Hepatocyte (in vitro differentiated cells): Measurements from ENCODE around the gene HOXB3. TPM values are rescaled to one million over a fixed set of nuclear protein-coding genes. Genes with fewer than 3 reads are reported as not detected.

Source experiments
- DNase-seq: peaks from one replicate; pipeline ENCODE4 v3.0.0-alpha.2; 2016; ENCODE audit warnings: low spot score
- H2AFZ ChIP-seq: fragments of 200-600 bp; sonication (generic); 2 replicates; pipeline ENCODE4 v1.6.0; 2016; ENCODE audit warnings: antibody characterized with exemption, mild to moderate bottlenecking
- H3K27ac ChIP-seq: fragments of 200-600 bp; sonication (generic); 2 replicates; pipeline ENCODE4 v1.5.1; 2016; ENCODE audit warnings: mild to moderate bottlenecking
- H3K27me3 ChIP-seq: fragments of 200-600 bp; sonication (generic); 2 replicates; pipeline ENCODE4 v1.6.1; 2016
- H3K36me3 ChIP-seq: fragments of 200-600 bp; sonication (generic); replicated peaks from 2 replicates; pipeline ENCODE4 v1.5.1; 2016; ENCODE audit warnings: low read depth; ENCODE audit not compliant: insufficient read depth
- H3K4me1 ChIP-seq: fragments of 200-600 bp; sonication (generic); 2 replicates; pipeline ENCODE4 v1.5.1; 2016; ENCODE audit warnings: mild to moderate bottlenecking, moderate library complexity; ENCODE audit not compliant: insufficient read depth
- H3K4me2 ChIP-seq: fragments of 200-600 bp; sonication (generic); 2 replicates; pipeline ENCODE4 v1.6.0; 2016
- H3K4me3 ChIP-seq: fragments of 200-600 bp; sonication (generic); 2 replicates; pipeline ENCODE4 v1.5.1; 2016; ENCODE audit warnings: mild to moderate bottlenecking
- H3K79me2 ChIP-seq: fragments of 200-600 bp; sonication (generic); 2 replicates; pipeline ENCODE4 v1.6.0; 2017; ENCODE audit warnings: mild to moderate bottlenecking
- H3K9me2 ChIP-seq: fragments of 200-600 bp; sonication (generic); replicated peaks from 2 replicates; pipeline ENCODE4 v1.6.0; 2017; ENCODE audit warnings: mild to moderate bottlenecking; ENCODE audit not compliant: insufficient read depth
- H3K9me3 ChIP-seq: fragments of 200-600 bp; sonication (generic); 2 replicates; pipeline ENCODE4 v1.5.1; 2016; ENCODE audit warnings: low read depth, mild to moderate bottlenecking
- H4K20me1 ChIP-seq: fragments of 200-600 bp; sonication (generic); 2 replicates; pipeline ENCODE4 v1.6.0; 2016; ENCODE audit warnings: mild to moderate bottlenecking; ENCODE audit not compliant: insufficient read depth, poor library complexity, severe bottlenecking
- CTCF ChIP-seq: fragments of 200-600 bp; sonication (generic); IDR thresholded peaks from 2 replicates; pipeline ENCODE4 v1.5.1; 2016; ENCODE audit warnings: antibody characterized with exemption, mild to moderate bottlenecking; ENCODE audit not compliant: poor library complexity
- EZH2 ChIP-seq: fragments of 200-600 bp; sonication (generic); IDR thresholded peaks from 2 replicates; pipeline ENCODE4 v1.6.1; 2016; ENCODE audit warnings: antibody characterized with exemption, mild to moderate bottlenecking, borderline replicate concordance
- EZH2phosphoT487 ChIP-seq: fragments of 200-600 bp; sonication (generic); IDR thresholded peaks from one replicate; pipeline ENCODE4 v1.6.1; 2018; ENCODE audit warnings: antibody characterized with exemption, mild to moderate bottlenecking, low read depth, moderate library complexity; ENCODE audit not compliant: unreplicated experiment, severe bottlenecking
- WGBS: methylation state at CpG from one replicate; pipeline ENCODE4 v1.1.6; 2016; ENCODE audit warnings: low lambda C conversion rate; ENCODE audit errors: missing lambda C conversion rate; 5-methylcytosine and 5-hydroxymethylcytosine counted together
- microRNA counts: library from miRNA; unstranded; fragments of <30 nt; microRNA quantifications from one replicate; lab custom pipeline; 2017
- microRNA-seq: library from miRNA; unstranded; fragments of <30 nt; microRNA quantifications from one replicate; pipeline ENCODE4, GENCODE V29; 2017
- polyA plus RNA-seq: library from polyadenylated mRNA; unstranded; fragments of >200 nt; fragmentation: Nextera tagmentation; extraction: Ambion mirVana; gene quantifications from 2 replicates; pipeline ENCODE4 v1.2.1, GENCODE V29; 2016
- small RNA-seq: library from RNA; depleted of rRNA; stranded (forward); fragments of <200 nt; gene quantifications from one replicate; pipeline ENCODE3, GENCODE V24; 2014
- total RNA-seq: library from RNA; depleted of rRNA; stranded (reverse); fragments of >200 nt; gene quantifications from 2 replicates; pipeline ENCODE4 v1.2.3, GENCODE V29; 2014

Gene HOXB3
- total and polyA plus RNA-seq, 2 experiments from 2014 or later = 1.8 to 5.9 TPM

GRCh38 chr17:48500435-48501426, 89.3 kb downstream of the HOXB3 start:
- no peaks in the 10 kb centered on the region for H3K79me2 ChIP-seq
- no peaks in the 10 kb centered on the region for H3K9me2 ChIP-seq
- no peak overlapping the region for H3K4me3 ChIP-seq
- H2AFZ ChIP-seq = no peak overlapping the region
- peaks cover 61% of the 10 kb centered on the region for H3K27me3 ChIP-seq
- WGBS = 30% methylated on average over 12 of the region's 12 CpGs
- H3K4me1 ChIP-seq = peaks cover 17% of the 10 kb centered on the region
- H3K9me3 ChIP-seq = no peaks in the 10 kb centered on the region
- peak; percentile 48 for DNase-seq
- no peak overlapping the region for H3K4me2 ChIP-seq
- TF ChIP-seq EZH2phosphoT487 (no peak), EZH2 (no peak), CTCF (no peak)
- no peak overlapping the region for H3K27ac ChIP-seq
- no peaks in the 10 kb centered on the region for H3K36me3 ChIP-seq
- no peaks in the 10 kb centered on the region for H4K20me1 ChIP-seq

- Histone ChIP-seq H3K4me2 (no peak overlapping the region), H3K27ac (no peak overlapping the region), H3K9me2 (no peaks in the 10 kb centered on the region), H3K27me3 (peaks cover 65% of the 10 kb centered on the region), H3K4me1 (peaks cover 11% of the 10 kb centered on the region), H4K20me1 (no peaks in the 10 kb centered on the region), H3K79me2 (no peaks in the 10 kb centered on the region), H3K36me3 (no peaks in the 10 kb centered on the region), H3K4me3 (no peak overlapping the region), H3K9me3 (no peaks in the 10 kb centered on the region), H2AFZ (no peak overlapping the region)
- TF ChIP-seq CTCF (no peak), EZH2 (no peak), EZH2phosphoT487 (no peak)
- 71% methylated on average over 5 of the region's 5 CpGs for WGBS
- no peak for DNase-seq
These were observed 90.2 kb downstream of the HOXB3 start for GRCh38 chr17:48499735-48500434.

GRCh38 chr17:48499248-48499647, 90.8 kb downstream of the HOXB3 start:
- H3K4me1 ChIP-seq = peaks cover 11% of the 10 kb centered on the region
- H3K4me3 ChIP-seq = no peak overlapping the region
- peaks cover 64% of the 10 kb centered on the region for H3K27me3 ChIP-seq
- no peaks in the 10 kb centered on the region for H4K20me1 ChIP-seq
- 89% methylated on average over 3 of the region's 3 CpGs for WGBS
- no peak overlapping the region for H3K27ac ChIP-seq
- no peak for TF ChIP-seq EZH2
- TF ChIP-seq CTCF = no peak
- no peak for TF ChIP-seq EZH2phosphoT487
- no peak overlapping the region for H2AFZ ChIP-seq
- H3K9me3 ChIP-seq = no peaks in the 10 kb centered on the region
- H3K9me2 ChIP-seq = no peaks in the 10 kb centered on the region
- H3K36me3 ChIP-seq = no peaks in the 10 kb centered on the region
- no peak for DNase-seq
- H3K79me2 ChIP-seq = no peaks in the 10 kb centered on the region
- no peak overlapping the region for H3K4me2 ChIP-seq

MicroRNA genes within 50 kb of the gene (microRNA counts, 767-probe panel; counts per million panel counts)
- microRNA hsa-miR-10a-5p (lab: Ali Mortazavi, UCI) = 6,968 counts per million, percentile 36 among the panel's probes with 10 or more counts

Small RNA genes lying within 50 kb of the gene (microRNA-seq; reads per million reads assigned to microRNA genes)
- gene MIR196A1 = 4.5 reads per million, percentile 5 among the genes with 10 or more reads in this experiment

Small RNA genes lying within 50 kb of the gene (small RNA-seq; reads per million reads assigned to genes)
- gene MIR196A1 = 0.22 reads per million

Other genes starting within 250 kb of the HOXB3 start
- 1.8 and 3.0 TPM in 2 replicates for gene SKAP1, start 160.0 kb downstream of the HOXB3 start, total RNA-seq
- gene SKAP1, start 160.0 kb downstream of the HOXB3 start, polyA plus RNA-seq = 1.4 and 4.1 TPM in 2 replicates
- gene HOXB1, start 59.2 kb downstream of the HOXB3 start, total RNA-seq = not detected in 2 replicates
- not detected in 2 replicates for gene HOXB1, start 59.2 kb downstream of the HOXB3 start, polyA plus RNA-seq
- gene HOXB2, start 45.1 kb downstream of the HOXB3 start, total RNA-seq = 5.6 and 6.7 TPM in 2 replicates
- gene HOXB2, start 45.1 kb downstream of the HOXB3 start, polyA plus RNA-seq = 20.7 and 29.9 TPM in 2 replicates
- 1.4 and 2.2 TPM in 2 replicates for gene HOXB4, start 11.9 kb downstream of the HOXB3 start, total RNA-seq
- 1.8 and 2.0 TPM in 2 replicates for gene HOXB4, start 11.9 kb downstream of the HOXB3 start, polyA plus RNA-seq
- gene HOXB5, start 3.5 kb upstream of the HOXB3 start, total RNA-seq = 0.27 and 0.36 TPM in 2 replicates
- gene HOXB5, start 3.5 kb upstream of the HOXB3 start, polyA plus RNA-seq = 3.3 and 4.4 TPM in 2 replicates
- 4.1 and 4.8 TPM in 2 replicates for gene HOXB6, start 14.7 kb upstream of the HOXB3 start, total RNA-seq
- 7.7 and 12.9 TPM in 2 replicates for gene HOXB6, start 14.7 kb upstream of the HOXB3 start, polyA plus RNA-seq
- gene HOXB7, start 20.8 kb upstream of the HOXB3 start, total RNA-seq = 4.1 and 6.7 TPM in 2 replicates
- gene HOXB7, start 20.8 kb upstream of the HOXB3 start, polyA plus RNA-seq = 13.7 and 15.9 TPM in 2 replicates
- 0.57 and 1.6 TPM in 2 replicates for gene HOXB8, start 25.1 kb upstream of the HOXB3 start, total RNA-seq
- gene HOXB8, start 25.1 kb upstream of the HOXB3 start, polyA plus RNA-seq = 0.31 and 1.3 TPM in 2 replicates
- 1.5 and 2.1 TPM in 2 replicates for gene HOXB9, start 36.1 kb upstream of the HOXB3 start, total RNA-seq
- gene HOXB9, start 36.1 kb upstream of the HOXB3 start, polyA plus RNA-seq = 0.73 and 2.5 TPM in 2 replicates
- not detected in 2 replicates for gene PRAC1, start 132.3 kb upstream of the HOXB3 start, total RNA-seq
- not detected in 2 replicates for gene PRAC1, start 132.3 kb upstream of the HOXB3 start, polyA plus RNA-seq
- not detected in 2 replicates for gene PRAC2, start 132.9 kb upstream of the HOXB3 start, total RNA-seq
- gene PRAC2, start 132.9 kb upstream of the HOXB3 start, polyA plus RNA-seq = 1.5 TPM in 1 of 2 replicates, not detected in the other
- 0.13 and 0.20 TPM in 2 replicates for gene HOXB13, start 138.5 kb upstream of the HOXB3 start, total RNA-seq
- gene HOXB13, start 138.5 kb upstream of the HOXB3 start, polyA plus RNA-seq = 0.28 and 0.40 TPM in 2 replicates
- 0.28 and 0.30 TPM in 2 replicates for gene TTLL6, start 227.0 kb upstream of the HOXB3 start, total RNA-seq
- gene TTLL6, start 227.0 kb upstream of the HOXB3 start, polyA plus RNA-seq = not detected in 2 replicates
- 68.8 and 76.3 TPM in 2 replicates for gene CALCOCO2, start 240.8 kb upstream of the HOXB3 start, total RNA-seq
- 63.4 and 79.2 TPM in 2 replicates for gene CALCOCO2, start 240.8 kb upstream of the HOXB3 start, polyA plus RNA-seq